NK-92 (cell line): Measurements from ENCODE around the gene SAV1.

ENCODE experiments used
- DNase-seq: peaks from one replicate; lab custom pipeline; 2025; ENCODE audit not compliant: unreplicated experiment; lab: John Stamatoyannopoulos, UW

The SAV1 gene

DNA sequence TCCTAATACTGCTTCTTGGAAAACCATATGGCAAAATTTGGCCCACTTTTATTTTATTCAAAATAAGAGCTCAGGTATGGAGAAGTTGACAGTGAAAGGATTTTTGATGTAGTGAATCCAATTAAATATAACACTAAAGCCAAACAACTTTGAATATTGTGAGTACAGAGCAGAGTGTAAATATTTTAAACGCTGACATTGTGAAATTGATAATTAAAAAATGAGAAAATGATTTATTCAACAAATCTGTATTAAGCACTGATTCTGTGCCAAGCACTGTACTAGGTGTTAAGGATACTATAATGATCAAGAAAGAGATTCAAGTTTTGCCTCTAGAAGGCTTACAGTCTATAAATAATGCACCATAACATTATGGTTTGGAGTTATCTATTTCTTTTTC is 57.6 kb downstream of the SAV1 start:
- DNase-seq, result no peak

DNA sequence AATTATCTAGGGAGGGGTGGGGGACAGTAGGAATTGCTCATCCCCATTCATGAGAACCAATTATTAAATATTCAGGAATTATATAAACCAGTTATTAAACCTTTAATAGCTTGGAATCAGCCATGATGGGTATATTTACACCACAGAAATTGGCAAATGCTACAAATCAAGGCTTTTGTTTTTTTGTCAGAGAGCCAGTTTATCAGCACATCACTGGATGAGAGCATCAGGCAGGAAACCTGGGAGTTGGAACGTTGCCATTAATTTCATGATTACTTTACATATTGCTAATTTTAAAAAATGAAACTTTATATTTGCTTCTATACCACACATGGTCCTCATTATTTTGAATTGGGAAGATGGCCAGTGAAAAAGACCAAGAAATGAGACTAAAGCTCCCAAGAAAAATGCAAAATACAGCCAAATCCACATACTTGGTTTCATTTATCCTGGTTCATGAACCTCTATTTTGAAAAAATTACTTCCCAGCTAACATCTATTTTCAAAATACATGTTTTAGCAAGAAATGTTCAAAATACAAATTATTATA is 59.7 kb downstream of the SAV1 start:
- no peak for DNase-seq

DNA sequence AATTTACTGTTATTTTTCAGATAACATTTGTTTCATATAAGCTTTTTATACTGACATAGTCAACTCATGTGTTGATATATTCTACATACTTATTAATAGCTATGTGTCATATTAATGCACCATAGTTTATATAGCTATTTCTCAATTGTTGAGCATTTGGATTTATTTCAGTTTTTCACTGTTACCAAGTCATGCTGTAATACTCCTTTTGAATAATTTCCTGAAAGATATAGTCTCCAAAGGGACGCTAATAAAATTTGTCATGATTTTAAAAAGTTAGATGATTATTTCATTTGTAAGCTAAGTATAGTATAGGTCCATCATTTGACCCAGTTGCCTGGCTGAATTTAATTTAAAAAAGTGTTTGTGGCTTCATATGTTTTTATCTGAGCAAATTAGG is 60.3 kb downstream of the SAV1 start:
- DNase-seq, result no peak

DNA sequence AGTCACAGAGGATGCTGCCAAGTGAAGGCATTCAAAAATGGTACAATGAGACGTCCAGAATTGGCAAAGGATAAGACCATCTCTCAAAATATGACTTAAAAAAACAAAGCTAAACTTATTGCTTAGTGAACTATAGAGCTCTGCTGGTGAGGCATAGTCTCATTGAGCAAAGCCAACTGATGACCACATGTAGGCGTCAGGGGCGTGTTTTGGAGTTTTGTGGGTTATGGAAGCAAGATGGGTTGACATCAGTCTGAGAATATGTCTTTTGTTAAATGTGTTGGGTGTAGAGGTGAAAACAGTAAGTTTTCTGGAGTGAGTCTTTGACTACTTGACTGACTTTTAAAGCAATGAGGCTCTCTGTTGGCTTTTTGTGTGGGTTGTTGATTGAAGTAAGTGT is 60.9 kb downstream of the SAV1 start:
- DNase-seq, result no peak

DNA sequence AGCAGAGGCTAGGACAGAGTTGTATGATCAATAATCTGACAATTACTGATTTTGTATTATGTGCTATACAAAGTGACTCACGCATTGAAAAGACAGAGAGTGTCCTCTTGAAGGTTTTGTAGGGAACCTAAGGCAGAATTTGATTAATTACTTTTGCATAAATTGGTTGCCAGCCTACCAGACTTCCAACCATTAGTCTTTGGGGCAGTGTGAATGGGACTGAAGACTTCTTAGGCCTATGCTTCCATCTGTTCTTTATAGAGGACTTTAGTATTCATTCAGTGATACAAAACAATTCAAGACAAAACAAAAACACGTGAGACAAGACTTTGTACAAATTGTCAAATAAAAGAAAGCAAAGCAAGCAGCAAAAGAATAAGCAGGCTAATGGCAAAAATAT is 61.6 kb downstream of the SAV1 start:
- no peak for DNase-seq

DNA sequence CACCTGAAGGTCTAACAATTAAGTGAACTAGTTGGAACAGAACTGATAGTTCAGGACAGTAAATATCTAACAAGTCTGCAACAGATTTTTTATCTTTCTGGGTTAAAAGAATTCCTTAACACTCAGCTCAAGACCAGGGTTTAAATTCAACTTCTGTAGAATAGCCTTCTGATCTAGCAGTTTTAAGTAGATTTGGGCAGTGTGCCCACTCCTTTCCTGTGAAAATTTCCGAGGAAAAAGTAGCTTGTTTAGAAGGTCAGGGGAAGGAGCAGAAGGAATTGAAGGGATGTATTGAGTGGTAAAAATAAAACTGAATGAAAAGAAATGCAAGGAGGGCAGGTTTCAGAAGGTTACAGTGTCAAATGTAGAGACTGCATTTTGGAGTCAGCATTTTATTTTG is 62.3 kb downstream of the SAV1 start:
- no peak for DNase-seq

DNA sequence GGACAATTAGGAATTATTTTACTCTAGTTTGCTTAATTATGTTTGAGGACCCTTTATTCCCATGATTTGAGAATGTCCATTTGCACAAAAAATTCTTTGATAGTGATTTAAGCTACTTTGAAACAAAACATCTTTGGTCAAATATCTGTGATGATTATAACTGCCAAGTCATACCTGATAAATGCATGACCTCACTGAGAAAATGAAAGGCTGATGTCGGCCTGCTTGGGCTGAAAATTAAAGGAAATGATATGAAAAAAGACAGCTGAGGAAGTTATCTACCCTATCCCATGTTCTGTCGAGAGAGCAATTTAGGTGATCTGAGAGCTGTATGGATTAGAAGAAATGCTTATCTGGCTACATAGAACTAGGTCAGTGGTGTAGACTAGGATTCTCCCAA is 64.5 kb downstream of the SAV1 start:
- DNase-seq, result no peak

DNA sequence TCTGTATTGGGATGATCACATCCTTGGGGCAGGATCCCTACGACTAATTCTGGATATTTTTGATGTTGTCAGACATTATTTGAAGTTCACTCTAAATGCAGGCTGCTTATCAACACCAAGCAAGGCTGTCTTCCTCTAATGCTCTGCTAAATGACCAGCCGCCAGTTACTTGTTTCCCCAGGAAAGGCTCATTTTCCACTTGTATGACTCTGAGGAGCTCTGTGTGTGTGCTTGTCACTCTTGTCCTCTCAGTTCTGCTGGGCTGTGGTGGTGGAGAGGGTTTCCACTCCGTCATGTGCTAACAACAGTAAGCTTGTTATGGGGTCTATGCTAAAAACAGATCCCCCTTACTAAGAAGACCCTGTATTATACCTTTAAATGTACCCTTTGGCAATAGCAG is 66.1 kb downstream of the SAV1 start:
- no peak for DNase-seq

DNA sequence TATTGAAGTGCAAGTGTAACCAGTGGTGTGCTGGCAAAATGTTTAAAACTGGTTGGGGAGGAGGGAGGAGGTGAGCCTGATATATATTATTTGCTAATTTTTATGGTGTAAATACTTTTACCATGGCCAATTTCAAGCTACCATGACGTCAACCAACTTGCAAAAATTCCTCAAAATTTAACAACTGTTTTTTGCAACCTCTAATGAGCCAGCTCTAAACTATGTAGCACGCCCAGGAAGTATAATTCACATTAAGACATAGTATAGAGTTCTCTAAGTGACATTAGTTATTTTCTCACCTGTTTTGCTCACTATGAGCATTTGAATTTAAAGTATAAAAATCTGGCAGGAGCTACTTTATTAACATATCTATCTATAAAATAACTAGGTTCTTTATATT is 66.7 kb downstream of the SAV1 start:
- DNase-seq, result no peak

DNA sequence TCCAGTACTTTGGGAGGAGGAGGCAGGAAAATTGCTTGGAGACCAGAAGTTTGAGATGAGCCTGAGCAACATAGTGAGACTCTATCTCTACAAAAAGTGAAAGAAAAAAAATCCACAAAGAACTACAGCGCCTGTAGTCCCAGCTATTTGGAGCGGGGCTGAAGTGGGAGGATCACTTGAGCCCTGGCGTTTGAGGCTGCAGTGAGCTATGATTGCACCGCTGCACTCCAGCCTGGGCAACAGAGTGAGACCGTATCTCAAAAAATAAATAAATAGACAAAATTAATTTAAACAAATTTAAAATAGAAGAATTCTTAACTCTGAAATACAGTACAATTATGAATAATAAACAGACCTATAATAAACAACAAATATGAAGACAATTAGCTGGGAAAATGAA is 67.3 kb downstream of the SAV1 start:
- DNase-seq, result no peak

DNA sequence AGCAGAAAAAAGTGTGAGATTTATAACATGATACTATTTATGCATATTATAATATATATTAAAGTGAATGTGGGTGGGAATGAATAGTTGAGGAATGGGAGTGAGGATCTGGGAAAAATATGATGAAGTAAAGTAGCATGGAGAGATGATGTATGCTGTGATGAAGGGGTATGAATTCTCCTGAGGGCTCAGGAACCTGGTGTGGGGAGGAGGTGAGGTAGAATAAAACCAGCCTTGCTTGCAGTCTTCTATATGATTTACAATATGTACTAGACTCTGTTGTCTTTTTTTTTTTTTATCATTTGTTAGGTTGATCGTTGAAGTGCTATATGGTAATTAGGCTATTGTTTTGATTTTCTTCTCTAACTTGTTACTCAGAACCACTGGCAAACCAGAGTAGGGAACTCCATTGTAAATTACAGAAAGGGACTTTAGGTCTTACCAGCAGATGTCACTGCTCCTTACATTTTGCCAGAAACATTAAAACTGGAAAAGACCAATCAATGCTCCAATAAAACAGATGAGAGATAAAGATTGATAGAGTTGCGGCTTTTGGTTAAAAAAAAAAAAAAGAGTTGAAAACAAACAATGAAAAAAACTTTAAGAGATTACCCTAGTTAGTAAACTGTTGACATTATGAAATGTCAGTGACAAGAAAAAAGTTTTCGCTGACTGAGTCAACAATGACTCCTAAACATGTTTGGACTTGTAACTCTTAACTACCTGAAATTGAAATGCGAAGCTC is 68.2 kb downstream of the SAV1 start:
- no peak for DNase-seq

DNA sequence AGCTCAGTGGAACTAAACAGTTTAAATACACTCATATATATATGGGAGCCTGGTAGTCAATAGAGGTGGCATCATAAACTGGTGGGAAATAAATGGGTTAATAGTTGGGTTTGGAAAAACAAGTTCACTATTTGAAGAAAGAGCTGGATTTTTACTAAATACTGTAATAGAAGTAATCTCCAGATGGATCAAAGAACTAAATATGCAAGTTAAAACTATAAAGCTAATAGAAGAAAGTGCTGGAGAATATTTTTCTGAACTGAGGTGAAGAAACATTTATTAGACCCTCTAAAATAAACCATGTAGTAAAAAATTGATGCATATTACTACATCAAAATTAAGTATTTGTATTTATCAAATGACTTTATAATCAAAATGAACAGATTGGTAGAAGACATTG is 69.3 kb downstream of the SAV1 start:
- DNase-seq, result no peak

DNA sequence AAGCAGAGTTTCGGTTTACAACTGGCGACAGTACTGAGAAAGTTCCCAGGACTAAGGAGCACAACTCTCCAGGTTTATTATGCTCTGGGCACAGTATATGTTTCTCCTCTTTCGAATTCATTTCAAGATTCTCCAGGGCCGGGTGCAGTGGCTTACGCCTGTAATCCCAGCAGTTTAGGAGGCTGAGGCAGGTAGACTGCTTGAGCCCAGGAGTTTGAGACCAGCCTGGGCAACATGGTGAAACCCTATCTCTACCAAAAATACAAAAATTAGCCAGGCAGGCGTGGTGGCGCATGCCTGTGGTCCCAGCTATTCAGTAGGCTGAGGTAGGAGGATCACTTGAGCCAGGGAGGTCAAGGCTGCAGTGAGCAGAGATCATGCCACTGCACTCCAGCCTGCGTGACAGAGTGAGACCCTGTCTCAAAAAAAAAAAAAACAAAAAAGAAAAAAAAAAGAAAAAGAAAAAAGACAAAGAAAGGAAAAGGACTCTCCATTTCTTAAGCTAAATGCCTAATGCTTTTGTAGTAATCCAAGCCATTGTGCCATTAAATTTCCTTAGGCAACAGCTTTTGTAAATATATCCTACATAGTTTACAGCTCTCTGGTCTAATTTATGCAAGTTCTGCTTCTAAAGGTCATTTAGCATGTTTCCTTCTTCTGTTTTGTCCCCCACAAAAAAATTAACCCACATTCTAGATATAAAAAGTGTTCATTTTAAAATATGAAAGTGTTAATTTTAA is 73.4 kb downstream of the SAV1 start:
- DNase-seq, result no peak

DNA sequence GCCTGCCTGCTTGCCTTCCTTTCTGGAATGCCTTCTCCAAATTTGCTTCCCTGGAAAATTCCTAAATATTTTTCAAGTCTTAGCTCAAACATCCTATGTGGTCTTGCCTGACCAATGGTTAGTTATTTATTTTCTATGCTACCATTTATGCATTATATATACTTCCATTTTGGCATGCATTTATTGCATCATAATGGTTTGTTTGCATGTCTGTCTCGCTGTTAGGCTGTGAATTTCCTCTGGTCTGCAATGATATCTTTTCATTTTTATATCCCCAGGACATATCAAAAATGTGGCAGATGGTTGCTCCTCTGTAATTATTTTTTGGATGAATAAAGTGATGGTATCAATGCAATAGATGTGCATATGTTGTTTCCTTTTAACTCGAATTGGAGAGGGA is 77.6 kb downstream of the SAV1 start:
- no peak for DNase-seq
